GM12878 (cell line): ENCODE results near the gene TRDMT1. TPM values are rescaled to one million over a fixed set of nuclear protein-coding genes. Genes with fewer than 3 reads are reported as not detected.

ENCODE experiments used
- ASH2L ChIP-seq: fragments of 300-600, 200-600 bp; sonication (generic); IDR thresholded peaks from 2 replicates; pipeline ENCODE4 v1.6.1; 2017; ENCODE audit warnings: low read depth, mild to moderate bottlenecking, borderline replicate concordance
- FOXK2 ChIP-seq: fragments of 450-650 bp; IDR thresholded peaks from 2 replicates; pipeline ENCODE4 v1.6.1; 2017; ENCODE audit warnings: mild to moderate bottlenecking, moderate library complexity
- HDAC6 ChIP-seq: fragments of 200-600 bp; sonication (generic); IDR thresholded peaks from one replicate; pipeline ENCODE4 v1.8.0; 2017; ENCODE audit warnings: antibody characterized with exemption; ENCODE audit not compliant: unreplicated experiment
- KLF5 ChIP-seq: fragments of 450-650 bp; IDR thresholded peaks from 2 replicates; pipeline ENCODE4 v1.6.1; 2014; ENCODE audit warnings: mild to moderate bottlenecking; ENCODE audit not compliant: partially characterized antibody
- MXI1 ChIP-seq: fragments of 150-350 bp; IDR thresholded peaks from 2 replicates; pipeline ENCODE4 v1.6.1; 2011; ENCODE audit warnings: low read depth, mild to moderate bottlenecking, inconsistent platforms, low read length, improper control_type of control experiment
- NBN ChIP-seq: fragments of 450-650 bp; IDR thresholded peaks from 2 replicates; pipeline ENCODE4 v1.6.1; 2016
- PAX5 ChIP-seq: IDR thresholded peaks from 2 replicates; pipeline ENCODE4 v1.6.1; 2011; ENCODE audit warnings: low read depth, low read length, borderline replicate concordance
- RB1 ChIP-seq: fragments of 450-650 bp; formaldehyde crosslinking; IDR thresholded peaks from 2 replicates; pipeline ENCODE4 v1.6.1; 2017; ENCODE audit warnings: mild to moderate bottlenecking, borderline replicate concordance
- TARDBP ChIP-seq: IDR thresholded peaks from 2 replicates; pipeline ENCODE4 v1.6.1; 2016; ENCODE audit warnings: borderline replicate concordance
- YY1 ChIP-seq: IDR thresholded peaks from 2 replicates; pipeline ENCODE4 v1.6.1; 2011; ENCODE audit warnings: low read depth, mild to moderate bottlenecking, low read length
- ZBTB40 ChIP-seq: fragments of 450-650 bp; IDR thresholded peaks from 2 replicates; pipeline ENCODE4 v1.6.1; 2016; ENCODE audit warnings: mild to moderate bottlenecking, moderate library complexity, borderline replicate concordance
- ZNF207 ChIP-seq: fragments of 450-650 bp; IDR thresholded peaks from 2 replicates; pipeline ENCODE4 v1.6.1; 2014; ENCODE audit warnings: antibody characterized with exemption, mild to moderate bottlenecking, borderline replicate concordance
- ZNF24 ChIP-seq: fragments of 450-650 bp; IDR thresholded peaks from 2 replicates; pipeline ENCODE4 v1.6.1; 2017; ENCODE audit warnings: antibody characterized with exemption, mild to moderate bottlenecking
- polyA plus RNA-seq, 11 experiments: library from polyadenylated mRNA; depleted of rRNA in 4 of 11; unstranded in 6 of 11; stranded (reverse) in 5 of 11; fragments of >200 nt; fragmentation: Nextera tagmentation in 4 of 11; fragmentation: Illumina TruSeq in 1 of 11; extraction: Ambion mirVana in 4 of 11; extraction: Trizol in 1 of 11; gene quantifications; 1 replicate in 1 of 11; 2 replicates in 10 of 11; pipeline versions ENCODE4 v1.2.1 to v1.2.3, GENCODE V29; 2011 to 2016; ENCODE audit warnings: inconsistent platforms in 2 of 11, missing spikeins in 2 of 11, low read depth in 1 of 11
- total RNA-seq, 4 experiments: library from RNA; depleted of rRNA in 3 of 4; stranded (reverse); fragments of >200 nt in 3 of 4; fragmentation: Illumina TruSeq in 1 of 4; extraction: Trizol in 1 of 4; gene quantifications; 2 replicates each; pipeline versions ENCODE4 v1.2.1 to v1.2.3, GENCODE V29; 2013 to 2021
- TF ChIP-seq, protein P1 (sequence below): fragments of 450-650 bp; IDR thresholded peaks from 2 replicates; pipeline ENCODE4 v1.6.1; 2017; ENCODE audit warnings: low read depth, mild to moderate bottlenecking, moderate library complexity

TRDMT1 gene
- total and polyA plus RNA-seq, 10 of the 15 experiments (the other 5 are each of a cell fraction or from before 2014, with no cell fraction given) = 2.3 to 9.7 (median 4.6) TPM

- TF ChIP-seq MXI1 (peak; percentile 59; the same call in 1 of the 2 replicates), PAX5 (no peak), FOXK2 (no peak), KLF5 (peak; percentile 83), ZBTB40 (peak; percentile 98), ASH2L (peak; percentile 96; the same call in 1 of the 2 replicates), NBN (peak; percentile 84), RB1 (peak; percentile 89; the same call in 1 of the 2 replicates), YY1 (peak; percentile 87), HDAC6 (no peak), TARDBP (peak; percentile 81; the same call in 1 of the 2 replicates), ZNF207 (peak; percentile 87; the same call in 1 of the 2 replicates), ZNF24 (0 out of 2 replicates have a peak, but pooled peaks have one; percentile 30)
- TF ChIP-seq, protein P1, sequence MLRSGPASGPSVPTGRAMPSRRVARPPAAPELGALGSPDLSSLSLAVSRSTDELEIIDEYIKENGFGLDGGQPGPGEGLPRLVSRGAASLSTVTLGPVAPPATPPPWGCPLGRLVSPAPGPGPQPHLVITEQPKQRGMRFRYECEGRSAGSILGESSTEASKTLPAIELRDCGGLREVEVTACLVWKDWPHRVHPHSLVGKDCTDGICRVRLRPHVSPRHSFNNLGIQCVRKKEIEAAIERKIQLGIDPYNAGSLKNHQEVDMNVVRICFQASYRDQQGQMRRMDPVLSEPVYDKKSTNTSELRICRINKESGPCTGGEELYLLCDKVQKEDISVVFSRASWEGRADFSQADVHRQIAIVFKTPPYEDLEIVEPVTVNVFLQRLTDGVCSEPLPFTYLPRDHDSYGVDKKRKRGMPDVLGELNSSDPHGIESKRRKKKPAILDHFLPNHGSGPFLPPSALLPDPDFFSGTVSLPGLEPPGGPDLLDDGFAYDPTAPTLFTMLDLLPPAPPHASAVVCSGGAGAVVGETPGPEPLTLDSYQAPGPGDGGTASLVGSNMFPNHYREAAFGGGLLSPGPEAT = peak; percentile 92
These were observed at the start of gene TRDMT1 (continued) for GRCh38 chr10:17200912-17201793.
